Measurements from ENCODE around the gene VEPH1. TPM values are rescaled to one million over a fixed set of nuclear protein-coding genes. Genes with fewer than 3 reads are reported as not detected.

The VEPH1 gene
- total RNA-seq, 1 donor from 2014 or later: 8.8 TPM

- Mint-ChIP-seq H3K9me3 (peaks cover 3% of the 10 kb centered on the region), H3K27ac (ENCODE audit: unreplicated experiment) (no peak overlapping the region), H3K27me3 (ENCODE audit: low read depth) (no peaks in the 10 kb centered on the region), H3K4me1 (peaks cover 62% of the 10 kb centered on the region), H3K4me3 (no peak overlapping the region), H3K36me3 (ENCODE audit: low read depth) (peaks cover 7% of the 10 kb centered on the region)
- TF ChIP-seq CTCF (conservative IDR thresholded peaks at IDR 0.05): no peak
- DNase-seq (ENCODE audit: low read depth, low spot score): no peak
Observed at GRCh38 chr3:157381606-157382005, 121.6 kb downstream of the VEPH1 start.

- H3K36me3 Mint-ChIP-seq (ENCODE audit: low read depth): peaks cover 7% of the 10 kb centered on the region
- H3K27me3 Mint-ChIP-seq (ENCODE audit: low read depth): no peaks in the 10 kb centered on the region
- no peak for DNase-seq (ENCODE audit: low read depth, low spot score)
- no peak for TF ChIP-seq CTCF (conservative IDR thresholded peaks at IDR 0.05)
- peaks cover 69% of the 10 kb centered on the region for H3K4me1 Mint-ChIP-seq
- peak overlapping the region; percentile 7 for H3K4me3 Mint-ChIP-seq
- H3K27ac Mint-ChIP-seq (ENCODE audit: unreplicated experiment): no peak overlapping the region
- peaks cover 3% of the 10 kb centered on the region for H3K9me3 Mint-ChIP-seq
Observed at GRCh38 chr3:157379525-157380140, 123.6 kb downstream of the VEPH1 start.

GRCh38 chr3:157376603-157377300, 126.5 kb downstream of the VEPH1 start:
- TF ChIP-seq CTCF (conservative IDR thresholded peaks at IDR 0.05): no peak
- DNase-seq (ENCODE audit: low read depth, low spot score): peak; percentile 18
- Mint-ChIP-seq H3K4me1 (peaks cover 63% of the 10 kb centered on the region), H3K27me3 (ENCODE audit: low read depth) (no peaks in the 10 kb centered on the region), H3K36me3 (ENCODE audit: low read depth) (peaks cover 7% of the 10 kb centered on the region), H3K27ac (ENCODE audit: unreplicated experiment) (peak overlapping the region; percentile 43), H3K9me3 (peaks cover 3% of the 10 kb centered on the region), H3K4me3 (peak overlapping the region; percentile 14)

GRCh38 chr3:157375342-157375986, 127.8 kb downstream of the VEPH1 start:
- Mint-ChIP-seq H3K4me3 (no peak overlapping the region), H3K27me3 (ENCODE audit: low read depth) (no peaks in the 10 kb centered on the region), H3K27ac (ENCODE audit: unreplicated experiment) (peak overlapping the region; percentile 94), H3K9me3 (peaks cover 3% of the 10 kb centered on the region), H3K36me3 (ENCODE audit: low read depth) (peaks cover 6% of the 10 kb centered on the region), H3K4me1 (peaks cover 58% of the 10 kb centered on the region)
- no peak for DNase-seq (ENCODE audit: low read depth, low spot score)
- no peak for TF ChIP-seq CTCF (conservative IDR thresholded peaks at IDR 0.05)

GRCh38 chr3:157374933-157375332, 128.3 kb downstream of the VEPH1 start:
- TF ChIP-seq CTCF (conservative IDR thresholded peaks at IDR 0.05): no peak
- DNase-seq (ENCODE audit: low read depth, low spot score): no peak
- peaks cover under 1% of the 10 kb centered on the region for H3K36me3 Mint-ChIP-seq (ENCODE audit: low read depth)
- no peak overlapping the region for H3K27ac Mint-ChIP-seq (ENCODE audit: unreplicated experiment)
- no peak overlapping the region for H3K4me3 Mint-ChIP-seq
- peaks cover 58% of the 10 kb centered on the region for H3K4me1 Mint-ChIP-seq
- H3K9me3 Mint-ChIP-seq: no peaks in the 10 kb centered on the region
- no peaks in the 10 kb centered on the region for H3K27me3 Mint-ChIP-seq (ENCODE audit: low read depth)
